ENCODE measurements around the gene FCHSD2.

DNA sequence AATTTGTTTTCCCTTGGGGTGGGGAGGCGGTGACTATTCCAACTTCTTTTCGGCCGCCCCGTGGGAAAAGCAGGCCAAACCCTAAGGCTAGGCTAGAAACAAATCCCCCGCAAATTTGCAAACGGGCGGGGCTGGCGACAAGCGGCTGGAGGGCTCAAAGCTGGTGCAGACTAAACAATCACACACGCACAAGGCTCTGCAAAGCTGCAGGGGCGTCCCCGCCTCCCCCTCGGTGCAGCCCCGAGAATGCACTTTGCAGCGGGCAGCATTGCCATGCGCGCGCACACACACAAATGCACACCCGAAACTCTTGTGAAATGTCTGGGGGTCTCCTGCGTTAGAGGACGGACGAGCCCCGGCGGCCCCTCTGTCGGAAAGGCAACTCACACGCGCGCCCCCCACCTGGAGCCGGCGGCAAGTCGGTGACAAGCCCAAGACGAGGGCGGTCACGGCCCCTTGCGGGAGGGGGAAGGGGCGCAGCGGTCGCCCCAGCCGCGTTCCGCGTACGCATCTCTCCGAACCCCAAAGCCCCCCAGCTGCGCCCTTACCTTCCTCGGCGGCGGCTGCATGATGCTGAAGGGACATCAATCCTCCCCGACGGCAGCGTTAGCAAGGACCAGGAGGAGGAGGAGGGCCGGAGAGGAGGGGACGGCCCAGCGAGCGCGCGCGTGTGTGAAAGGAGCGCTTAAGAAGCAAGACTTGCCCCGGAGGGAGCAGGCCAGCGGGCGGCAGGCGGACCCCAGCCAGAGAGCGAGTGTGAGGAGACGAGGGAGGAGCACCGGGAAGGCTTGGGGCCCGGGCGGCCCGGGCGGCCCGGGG, 600 bp downstream of the FCHSD2 start:
- TF ChIP-seq MXI1 (IDR thresholded peaks at IDR 0.05; ENCODE audit: borderline replicate concordance, low read depth, low read length) (no peak; the same call in 2 of the 3 replicates), GABPA (IDR thresholded peaks at IDR 0.05; ENCODE audit: low read depth, low read length) (no peak), GABPA (CRISPR knock-in tag; IDR thresholded peaks at IDR 0.05; ENCODE audit: low read depth) (no peak), ZNF777 (CRISPR knock-in tag; IDR thresholded peaks at IDR 0.05) (peak; percentile 93), ZNF235 (CRISPR knock-in tag; IDR thresholded peaks at IDR 0.05; ENCODE audit: borderline replicate concordance) (no peak; the same call in 1 of the 2 replicates), JUND (CRISPR knock-in tag; IDR thresholded peaks at IDR 0.05) (peak; percentile 34; the same call in 1 of the 2 replicates), EP300 (IDR thresholded peaks at IDR 0.05; ENCODE audit: low read depth in 2 of 2, low read length in 2 of 2) (no peak), EP300 (CRISPR knock-in tag; IDR thresholded peaks at IDR 0.05; ENCODE audit: borderline replicate concordance) (no peak), ZNF670 (CRISPR knock-in tag; IDR thresholded peaks at IDR 0.05; ENCODE audit: borderline replicate concordance) (no peak; the same call in 1 of the 2 replicates), SNAI1 (CRISPR knock-in tag; IDR thresholded peaks at IDR 0.05; ENCODE audit: borderline replicate concordance) (peak; percentile 79; the same call in 1 of the 2 replicates)
- TF ChIP-seq, protein P1, sequence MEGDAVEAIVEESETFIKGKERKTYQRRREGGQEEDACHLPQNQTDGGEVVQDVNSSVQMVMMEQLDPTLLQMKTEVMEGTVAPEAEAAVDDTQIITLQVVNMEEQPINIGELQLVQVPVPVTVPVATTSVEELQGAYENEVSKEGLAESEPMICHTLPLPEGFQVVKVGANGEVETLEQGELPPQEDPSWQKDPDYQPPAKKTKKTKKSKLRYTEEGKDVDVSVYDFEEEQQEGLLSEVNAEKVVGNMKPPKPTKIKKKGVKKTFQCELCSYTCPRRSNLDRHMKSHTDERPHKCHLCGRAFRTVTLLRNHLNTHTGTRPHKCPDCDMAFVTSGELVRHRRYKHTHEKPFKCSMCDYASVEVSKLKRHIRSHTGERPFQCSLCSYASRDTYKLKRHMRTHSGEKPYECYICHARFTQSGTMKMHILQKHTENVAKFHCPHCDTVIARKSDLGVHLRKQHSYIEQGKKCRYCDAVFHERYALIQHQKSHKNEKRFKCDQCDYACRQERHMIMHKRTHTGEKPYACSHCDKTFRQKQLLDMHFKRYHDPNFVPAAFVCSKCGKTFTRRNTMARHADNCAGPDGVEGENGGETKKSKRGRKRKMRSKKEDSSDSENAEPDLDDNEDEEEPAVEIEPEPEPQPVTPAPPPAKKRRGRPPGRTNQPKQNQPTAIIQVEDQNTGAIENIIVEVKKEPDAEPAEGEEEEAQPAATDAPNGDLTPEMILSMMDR (CRISPR knock-in tag; IDR thresholded peaks at IDR 0.05): 0 out of 2 replicates have a peak, but pooled peaks have one; percentile 8
